H1 (cell line): ENCODE data around the gene PSME1. TPM values are rescaled to one million over a fixed set of nuclear protein-coding genes. Genes with fewer than 3 reads are reported as not detected.

Experiments
- CTCF ChIA-PET: fragments of 300-600 bp; sonication (Branson Sonifier 250); formaldehyde crosslinking; loops from one replicate; lab custom pipeline; 2021; ENCODE audit not compliant: partially characterized antibody; lab: Charles Lee
- POLR2A ChIA-PET: fragments of 300-600 bp; sonication (Branson Sonifier 250); formaldehyde crosslinking; loops from one replicate; lab custom pipeline; 2021; ENCODE audit warnings: inconsistent platforms; ENCODE audit not compliant: partially characterized antibody; lab: Charles Lee
- DNase-seq, 2 experiments: peaks; one replicate each; pipeline versions ENCODE4 v3.0.0 to v3.0.0-alpha.2; 2010 to 2022; ENCODE audit warnings: low spot score in 2 of 2, low read depth in 1 of 2, mixed read lengths in 1 of 2
- FAIRE-seq: peaks from 2 replicates; lab custom pipeline; 2011; peaks lifted over from hg19 to GRCh38; lab: Jason Lieb, UNC
- H2AFZ ChIP-seq: 2 replicates; pipeline ENCODE4 v1.8.1; 2012; ENCODE audit warnings: low read length, inconsistent platforms
- H2AK5ac ChIP-seq: 2 replicates; pipeline ENCODE4 v1.6.1; 2013; ENCODE audit warnings: low read depth, low read length
- H2BK120ac ChIP-seq: replicated peaks from 2 replicates; pipeline ENCODE3; 2013; ENCODE audit warnings: low read depth, low read length, inconsistent platforms
- H2BK12ac ChIP-seq: 2 replicates; pipeline ENCODE4 v1.6.1; 2013; ENCODE audit warnings: low read depth, low read length
- H2BK15ac ChIP-seq: 2 replicates; pipeline ENCODE4 v1.6.1; 2013; ENCODE audit warnings: low read length
- H2BK20ac ChIP-seq: 2 replicates; pipeline ENCODE4 v1.6.1; 2013; ENCODE audit warnings: low read length
- H2BK5ac ChIP-seq: 2 replicates; pipeline ENCODE4 v1.6.1; 2013; ENCODE audit warnings: low read depth, low read length
- H3K14ac ChIP-seq: 2 replicates; pipeline ENCODE4 v1.6.1; 2013; ENCODE audit warnings: inconsistent platforms; ENCODE audit not compliant: insufficient read length
- H3K18ac ChIP-seq: 2 replicates; pipeline ENCODE4 v1.6.1; 2013; ENCODE audit warnings: low read length; ENCODE audit errors: extremely low read depth
- H3K23ac ChIP-seq: 2 replicates; pipeline ENCODE4 v1.6.1; 2013; ENCODE audit warnings: inconsistent platforms; ENCODE audit not compliant: insufficient read length
- H3K23me2 ChIP-seq: 2 replicates; pipeline ENCODE4 v1.6.1; 2013; ENCODE audit warnings: low read depth, low read length
- H3K27ac ChIP-seq: 2 replicates; pipeline ENCODE4 v1.6.1; 2011; ENCODE audit warnings: low read depth, low read length, inconsistent platforms
- H3K27me3 ChIP-seq, 4 experiments: replicated peaks in 1 of 4; 1 replicate in 1 of 4; 2 replicates in 3 of 4; pipeline versions ENCODE4 v1.6.1 to v1.8.1; 2011 to 2013; ENCODE audit warnings: low read length in 3 of 4, mild to moderate bottlenecking in 3 of 4, inconsistent platforms in 2 of 4, mixed read lengths in 2 of 4, moderate library complexity in 1 of 4; ENCODE audit not compliant: control insufficient read depth in 3 of 4, insufficient read depth in 3 of 4; ENCODE audit errors: extremely low read depth in 1 of 4
- H3K36me3 ChIP-seq, 4 experiments: 2 replicates each; pipeline versions ENCODE4 v1.6.1 to v1.8.1; 2011 to 2013; ENCODE audit warnings: mild to moderate bottlenecking in 4 of 4, low read length in 3 of 4, moderate library complexity in 2 of 4, control low read depth in 1 of 4, inconsistent platforms in 1 of 4; ENCODE audit not compliant: insufficient read depth in 4 of 4, control insufficient read depth in 2 of 4
- H3K4ac ChIP-seq: replicated peaks from 2 replicates; pipeline ENCODE3; 2013; ENCODE audit warnings: low read length, low read depth, mixed read lengths, inconsistent platforms; ENCODE audit not compliant: insufficient read length
- H3K4me1 ChIP-seq, 4 experiments: replicated peaks in 1 of 4; 1 replicate in 1 of 4; 2 replicates in 3 of 4; pipeline versions ENCODE4 v1.6.1 to v1.8.1; 2011 to 2013; ENCODE audit warnings: low read length in 3 of 4, inconsistent platforms in 2 of 4, mixed read lengths in 1 of 4; ENCODE audit not compliant: insufficient read depth in 4 of 4, control insufficient read depth in 3 of 4
- H3K4me2 ChIP-seq, 2 experiments: 2 replicates each; pipeline versions ENCODE4 v1.6.1 to v1.8.1; 2011 to 2013; ENCODE audit warnings: low read depth in 2 of 2, low read length in 2 of 2, control low read depth in 1 of 2, inconsistent platforms in 1 of 2, mild to moderate bottlenecking in 1 of 2; ENCODE audit not compliant: insufficient read depth in 1 of 2
- H3K4me3 ChIP-seq, 4 experiments: fragments of 200-600, 300-600 bp in 1 of 4; sonication (generic), shearing (Covaris generic), sonication (Bioruptor Twin) in 1 of 4; 2 replicates each; pipeline versions ENCODE4 v1.5.1 to v1.8.1; 2011 to 2016; ENCODE audit warnings: low read length in 4 of 4, low read depth in 3 of 4, control low read depth in 2 of 4, inconsistent platforms in 2 of 4, mild to moderate bottlenecking in 2 of 4, mixed read lengths in 1 of 4, moderate library complexity in 1 of 4; ENCODE audit not compliant: insufficient read depth in 2 of 4; ENCODE audit errors: extremely low read depth in 1 of 4
- H3K56ac ChIP-seq: replicated peaks from 2 replicates; pipeline ENCODE3; 2013; ENCODE audit warnings: low read depth, mild to moderate bottlenecking, mixed read lengths, low read length, inconsistent platforms; ENCODE audit not compliant: insufficient read length
- H3K79me1 ChIP-seq: 2 replicates; pipeline ENCODE4 v1.6.1; 2013; ENCODE audit warnings: low read depth, low read length, control low read depth
- H3K79me2 ChIP-seq, 2 experiments: 2 replicates each; pipeline versions ENCODE4 v1.6.1 to v1.8.1; 2012 to 2013; ENCODE audit warnings: low read length in 2 of 2, mild to moderate bottlenecking in 2 of 2, inconsistent platforms in 1 of 2; ENCODE audit not compliant: insufficient read depth in 2 of 2, control insufficient read depth in 1 of 2
- H3K9ac ChIP-seq, 4 experiments: replicated peaks in 1 of 4; 1 replicate in 1 of 4; 2 replicates in 3 of 4; pipeline versions ENCODE4 v1.6.1 to v1.8.1; 2011 to 2013; ENCODE audit warnings: low read depth in 3 of 4, low read length in 3 of 4, control low read depth in 2 of 4, mild to moderate bottlenecking in 2 of 4, moderate library complexity in 2 of 4, inconsistent platforms in 1 of 4; ENCODE audit errors: extremely low read depth in 1 of 4
- H3K9me3 ChIP-seq, 2 experiments: 2 replicates each; pipeline versions ENCODE4 v1.6.1 to v1.8.1; 2012 to 2013; ENCODE audit warnings: mild to moderate bottlenecking in 2 of 2, moderate library complexity in 2 of 2, control low read depth in 1 of 2, inconsistent platforms in 1 of 2, low read depth in 1 of 2, low read length in 1 of 2, mixed read lengths in 1 of 2; ENCODE audit not compliant: insufficient read depth in 2 of 2
- H4K20me1 ChIP-seq, 2 experiments: replicated peaks in 1 of 2; 2 replicates each; pipeline versions ENCODE3 to v1.8.1; 2011 to 2013; ENCODE audit warnings: inconsistent platforms in 2 of 2, low read length in 2 of 2, mild to moderate bottlenecking in 1 of 2; ENCODE audit not compliant: insufficient read depth in 2 of 2, control insufficient read depth in 1 of 2
- H4K5ac ChIP-seq: 2 replicates; pipeline ENCODE4 v1.6.1; 2013; ENCODE audit warnings: low read length, low read depth, mixed read lengths, inconsistent platforms; ENCODE audit not compliant: insufficient read length
- H4K8ac ChIP-seq: 2 replicates; pipeline ENCODE4 v1.8.0; 2013; ENCODE audit warnings: mild to moderate bottlenecking, moderate library complexity, low read length, inconsistent platforms; ENCODE audit not compliant: insufficient read depth; ENCODE audit errors: extremely low read depth
- H4K91ac ChIP-seq: replicated peaks from 2 replicates; pipeline ENCODE3; 2013; ENCODE audit warnings: low read length, mixed read lengths, inconsistent platforms; ENCODE audit not compliant: insufficient read length
- WGBS, 2 experiments: shearing (Covaris generic) in 1 of 2; methylation state at CpG; one replicate each; pipeline versions ENCODE4 v1.1.6 to v1.1.7; 2013 to 2015; ENCODE audit warnings: low lambda C conversion rate in 2 of 2, mixed read lengths in 2 of 2, inconsistent platforms in 1 of 2, low coverage in 1 of 2, missing lambda C conversion rate in 1 of 2; ENCODE audit not compliant: insufficient replicate concordance in 2 of 2, insufficient coverage in 1 of 2, insufficient read length in 1 of 2; ENCODE audit errors: extremely low coverage in 1 of 2, missing lambda C conversion rate in 1 of 2; 5-methylcytosine and 5-hydroxymethylcytosine counted together
- polyA plus RNA-seq, 7 experiments: library from polyadenylated mRNA; depleted of rRNA in 3 of 7; stranded (reverse) in 5 of 7; unstranded in 2 of 7; fragments of >200 nt in 5 of 7; fragments of 200-250 nt in 2 of 7; gene quantifications; 1 replicate in 5 of 7; 2 replicates in 1 of 7; 4 replicates in 1 of 7; pipeline versions ENCODE4 v1.2.1 to v1.2.3, GENCODE V29; 2011 to 2013; ENCODE audit warnings: missing spikeins in 2 of 7, mixed read lengths in 2 of 7
- total RNA-seq: library from RNA; stranded (reverse); fragmentation: NEBNext Ultra II Directional; extraction: Animal tissue kit (Norgen Biotek cat#: 25700); gene quantifications from 2 replicates; pipeline ENCODE4 v1.2.1, GENCODE V29; 2021
- TF ChIP-seq, protein P1 (sequence below): IDR thresholded peaks from 2 replicates; pipeline ENCODE4 v1.6.1; 2011; ENCODE audit warnings: low read depth, mild to moderate bottlenecking, low read length; ENCODE audit not compliant: insufficient read depth

Gene PSME1
- total and polyA plus RNA-seq, 2 of the 8 experiments (the other 6 are each of a cell fraction or from before 2014, with no cell fraction given) = 74.9 to 85.9 TPM

GRCh38 chr14:24185026-24185425, 49.0 kb downstream of the PSME1 start:
- Histone ChIP-seq H3K4me2 (no peak overlapping the region), H2BK15ac (no peak overlapping the region), H2BK20ac (no peak overlapping the region), H3K79me2 (peaks cover 0 to 13% of the 10 kb centered on the region in 2 experiments; a peak in 2 of 4 replicates), H3K4me1 (peaks cover 0 to 7% (median 4%) of the 10 kb centered on the region in 4 experiments; a peak in 6 of 7 replicates), H3K14ac (no peak overlapping the region), H2AK5ac (no peak overlapping the region), H4K8ac (no peak overlapping the region), H3K4me3 (no peak overlapping the region), H3K9me3 (no peaks in the 10 kb centered on the region), H2BK12ac (no peak overlapping the region), H3K23me2 (peaks cover 5% of the 10 kb centered on the region), H3K4ac (no peak overlapping the region), H3K36me3 (peaks cover 20 to 69% (median 56%) of the 10 kb centered on the region in 4 experiments; a peak in 7 of 8 replicates), H3K27me3 (no peaks in the 10 kb centered on the region), H4K91ac (no peak overlapping the region), H3K79me1 (peaks cover 14% of the 10 kb centered on the region), H4K5ac (no peak overlapping the region), H3K56ac (no peak overlapping the region), H3K18ac (no peak overlapping the region), H3K9ac (no peak overlapping the region), H3K23ac (no peak overlapping the region), H3K27ac (no peak overlapping the region), H2AFZ (no peak overlapping the region), H2BK5ac (no peak overlapping the region), H4K20me1 (peaks cover 2 to 25% of the 10 kb centered on the region in 2 experiments), H2BK120ac (no peak overlapping the region)
- 86% methylated on average over 7 of the region's 7 CpGs; no CpG with 5 or more reads in 1 of the 2 experiments for WGBS, 2 experiments
- CTCF ChIA-PET = interaction anchor here (0.6 to 1.5 kb wide), 3 partner anchors 11 to 1631 kb away, joined by 3 to 8 read pairs (median 3); partner anchors contain the start of gene IRF9
- DNase-seq = no peak
- TF ChIP-seq, protein P1, sequence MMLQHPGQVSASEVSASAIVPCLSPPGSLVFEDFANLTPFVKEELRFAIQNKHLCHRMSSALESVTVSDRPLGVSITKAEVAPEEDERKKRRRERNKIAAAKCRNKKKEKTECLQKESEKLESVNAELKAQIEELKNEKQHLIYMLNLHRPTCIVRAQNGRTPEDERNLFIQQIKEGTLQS = no peak
- no peak for FAIRE-seq
- POLR2A ChIA-PET = interaction anchor here (0.6 to 9.3 kb wide), 8 partner anchors 10 to 87 kb away, joined by 3 to 158 read pairs (median 3); partner anchors contain the start of genes MDP1, REC8 and TM9SF1
